NB4 (cell line): ENCODE data around the gene ACTRT2.

Experiments
- CTCF ChIP-seq: IDR thresholded peaks from one replicate; pipeline ENCODE4 v1.5.1; 2012; ENCODE audit warnings: low read depth, low read length
- MAX ChIP-seq: IDR thresholded peaks from 2 replicates; pipeline ENCODE4 v1.6.1; 2011; ENCODE audit warnings: low read depth, low read length
- MYC ChIP-seq: IDR thresholded peaks from 2 replicates; pipeline ENCODE4 v1.6.1; 2011; ENCODE audit warnings: low read depth, low read length
- POLR2A ChIP-seq: IDR thresholded peaks from 2 replicates; pipeline ENCODE4 v1.6.1; 2011; ENCODE audit warnings: mild to moderate bottlenecking; ENCODE audit not compliant: insufficient read length; ENCODE audit errors: extremely low read depth

- TF ChIP-seq POLR2A, result no peak
- no peak for TF ChIP-seq CTCF
- no peak for TF ChIP-seq MAX
- no peak for TF ChIP-seq MYC
These were observed 32.1 kb upstream of the ACTRT2 start for GRCh38 chr1:2989185-2989584.
